Fibroblast of lung (primary cell): ENCODE data around the gene HSPG2. TPM values are rescaled to one million over a fixed set of nuclear protein-coding genes. Genes with fewer than 3 reads are reported as not detected.
A peak's percentile ranks its signal among the peaks of the same experiment; 100 is the strongest.

Source experiments
- DNase-seq, 2 donors: peaks; one replicate each; pipeline versions ENCODE4 v3.0.0 to v3.0.0-alpha.2; 2010; ENCODE audit warnings: low read depth in 2 of 2
- H2AFZ ChIP-seq: 2 replicates; pipeline ENCODE4 v1.5.1; 2012; ENCODE audit warnings: low read length, control low read depth, inconsistent platforms
- H3K27ac ChIP-seq: 2 replicates; pipeline ENCODE4 v1.5.1; 2011; ENCODE audit warnings: low read length, control low read depth; ENCODE audit not compliant: insufficient read depth
- H3K27me3 ChIP-seq: 2 replicates; pipeline ENCODE4 v1.5.1; 2011; ENCODE audit warnings: mild to moderate bottlenecking, low read length; ENCODE audit not compliant: control insufficient read depth, insufficient read depth
- H3K36me3 ChIP-seq: 2 replicates; pipeline ENCODE4 v1.5.1; 2011; ENCODE audit warnings: low read length; ENCODE audit not compliant: control insufficient read depth, insufficient read depth
- H3K4me1 ChIP-seq: 2 replicates; pipeline ENCODE4 v1.5.1; 2011; ENCODE audit warnings: low read length; ENCODE audit not compliant: control insufficient read depth, insufficient read depth; ENCODE audit errors: extremely low read depth
- H3K4me2 ChIP-seq: 2 replicates; pipeline ENCODE4 v1.5.1; 2011; ENCODE audit warnings: low read length, control low read depth; ENCODE audit not compliant: insufficient read depth; ENCODE audit errors: extremely low read depth
- H3K4me3 ChIP-seq, 4 experiments: fragments of 200-600 bp in 1 of 4; sonication (generic) in 1 of 4; replicated peaks in 1 of 4; 2 replicates each; pipeline ENCODE4 v1.5.1; 2011 to 2016; ENCODE audit warnings: low read length in 4 of 4, low read depth in 3 of 4, mild to moderate bottlenecking in 3 of 4, control low read depth in 2 of 4, inconsistent platforms in 1 of 4, mixed read lengths in 1 of 4; ENCODE audit not compliant: insufficient read depth in 1 of 4; ENCODE audit errors: control extremely low read depth in 1 of 4
- H3K79me2 ChIP-seq: 2 replicates; pipeline ENCODE4 v1.5.1; 2012; ENCODE audit warnings: mild to moderate bottlenecking, low read length, inconsistent platforms; ENCODE audit not compliant: control insufficient read depth, insufficient read depth
- H3K9ac ChIP-seq: 2 replicates; pipeline ENCODE4 v1.5.1; 2011; ENCODE audit warnings: mild to moderate bottlenecking, low read length, control low read depth; ENCODE audit not compliant: insufficient read depth
- H3K9me3 ChIP-seq: 2 replicates; pipeline ENCODE4 v1.5.1; 2012; ENCODE audit warnings: low read depth, low read length; ENCODE audit not compliant: control insufficient read depth, insufficient read depth
- H4K20me1 ChIP-seq: 2 replicates; pipeline ENCODE4 v1.5.1; 2011; ENCODE audit warnings: low read length; ENCODE audit not compliant: control insufficient read depth, insufficient read depth; ENCODE audit errors: extremely low read depth
- CTCF ChIP-seq, 2 donors: IDR thresholded peaks in 1 of 2; conservative IDR thresholded peaks in 1 of 2; 1 replicate in 1 of 2; 2 replicates in 1 of 2; pipeline ENCODE4 v1.5.1; 2011 to 2012; ENCODE audit warnings: low read length in 2 of 2, control low read depth in 1 of 2, inconsistent platforms in 1 of 2, low read depth in 1 of 2, mild to moderate bottlenecking in 1 of 2
- EZH2 ChIP-seq: IDR thresholded peaks from 2 replicates; pipeline ENCODE4 v1.5.1; 2012; ENCODE audit warnings: low read length, control low read depth, mild to moderate bottlenecking; ENCODE audit errors: missing control alignments
- polyA plus RNA-seq, 2 donors: library from polyadenylated mRNA; depleted of rRNA in 1 of 2; stranded (reverse) in 1 of 2; unstranded in 1 of 2; fragments of >200 nt; gene quantifications; 2 replicates each; pipeline ENCODE4 v1.2.1, GENCODE V29; 2011 to 2012; ENCODE audit warnings: missing spikeins in 1 of 2
- total RNA-seq: library from RNA; depleted of rRNA; stranded (reverse); fragments of >200 nt; gene quantifications from 2 replicates; pipeline ENCODE4 v1.2.1, GENCODE V29; 2014

Gene HSPG2
- total and polyA plus RNA-seq, 2 donors (not counting 1 experiment from before 2014, with no cell fraction given) = 40.7 to 88.4 TPM

GRCh38 chr1:21913763-21914162 lies 23.3 kb downstream of the HSPG2 start:
- Histone ChIP-seq H2AFZ (no peak overlapping the region), H3K9ac (no peak overlapping the region), H3K9me3 (no peaks in the 10 kb centered on the region), H3K4me1 (peaks cover 40% of the 10 kb centered on the region), H4K20me1 (no peaks in the 10 kb centered on the region), H3K79me2 (peaks cover 42% of the 10 kb centered on the region), H3K4me2 (no peak overlapping the region), H3K36me3 (peaks cover 4% of the 10 kb centered on the region), H3K27me3 (no peaks in the 10 kb centered on the region), H3K27ac (no peak overlapping the region), H3K4me3 (no peak overlapping the region)
- TF ChIP-seq EZH2 = no peak
- no peak for TF ChIP-seq CTCF (conservative IDR thresholded peaks at IDR 0.05 in 1 of 2, IDR thresholded peaks at IDR 0.05 in 1 of 2; ENCODE audit: low read depth in 1 of 2, low read length in 2 of 2)
- no peak for DNase-seq

GRCh38 chr1:21913258-21913657 lies 23.9 kb downstream of the HSPG2 start:
- TF ChIP-seq CTCF (conservative IDR thresholded peaks at IDR 0.05 in 1 of 2, IDR thresholded peaks at IDR 0.05 in 1 of 2; ENCODE audit: low read depth in 1 of 2, low read length in 2 of 2) = no peak
- TF ChIP-seq EZH2 = no peak
- Histone ChIP-seq H3K9me3 (no peaks in the 10 kb centered on the region), H4K20me1 (no peaks in the 10 kb centered on the region), H3K27ac (no peak overlapping the region), H3K4me3 (no peak overlapping the region), H3K9ac (no peak overlapping the region), H3K27me3 (no peaks in the 10 kb centered on the region), H3K4me2 (no peak overlapping the region), H3K36me3 (peaks cover 4% of the 10 kb centered on the region), H2AFZ (no peak overlapping the region), H3K4me1 (peaks cover 39% of the 10 kb centered on the region), H3K79me2 (peaks cover 37% of the 10 kb centered on the region)
- DNase-seq = no peak

GRCh38 chr1:21912038-21912758 lies 24.9 kb downstream of the HSPG2 start:
- no peak overlapping the region for H3K4me3 ChIP-seq
- H3K79me2 ChIP-seq = peaks cover 37% of the 10 kb centered on the region
- H3K4me1 ChIP-seq = peaks cover 39% of the 10 kb centered on the region
- H3K4me2 ChIP-seq = no peak overlapping the region
- H3K36me3 ChIP-seq = peaks cover 4% of the 10 kb centered on the region
- no peaks in the 10 kb centered on the region for H4K20me1 ChIP-seq
- H2AFZ ChIP-seq = no peak overlapping the region
- H3K9me3 ChIP-seq = no peaks in the 10 kb centered on the region
- no peak overlapping the region for H3K9ac ChIP-seq
- TF ChIP-seq CTCF (conservative IDR thresholded peaks at IDR 0.05 in 1 of 2, IDR thresholded peaks at IDR 0.05 in 1 of 2; ENCODE audit: low read depth in 1 of 2, low read length in 2 of 2) (no peak), EZH2 (no peak)
- DNase-seq = no peak
- peak overlapping the region; percentile 50 for H3K27ac ChIP-seq
- no peaks in the 10 kb centered on the region for H3K27me3 ChIP-seq
